Gastrocnemius medialis (tissue), 4 donors: Measurements from ENCODE around the gene KRTAP4-9. TPM values are rescaled to one million over a fixed set of nuclear protein-coding genes. Genes with fewer than 3 reads are reported as not detected.
"Not testable (repeated sequence)": the region's sequence is repeated elsewhere in the genome, so short reads cannot be mapped to it uniquely, and the experiment has no call there.

Experiments
- ATAC-seq, 2 donors: fragments of 150-250 bp; one replicate each; pipeline ENCODE4 v1.9.1; 2016
- DNase-seq, 2 donors: peaks; one replicate each; pipeline ENCODE4 v3.0.0-alpha.2; 2019
- H3K27ac ChIP-seq, 4 donors: fragments of 200-600 bp; sonication (generic); 1 replicate in 1 of 4; 2 replicates in 3 of 4; pipeline ENCODE4 v1.5.1; 2016 to 2018; ENCODE audit warnings: mild to moderate bottlenecking in 2 of 4, moderate library complexity in 1 of 4
- H3K27me3 ChIP-seq, 3 donors: fragments of 200-600 bp; sonication (generic) in 2 of 3; 1 replicate in 1 of 3; 2 replicates in 2 of 3; pipeline versions ENCODE4 v1.5.1 to v1.6.0; 2016 to 2019; ENCODE audit warnings: mild to moderate bottlenecking in 1 of 3, moderate library complexity in 1 of 3
- H3K36me3 ChIP-seq, 2 donors: fragments of 200-600 bp; sonication (generic) in 1 of 2; one replicate each; pipeline ENCODE4 v1.5.1; 2017 to 2018
- H3K4me1 ChIP-seq, 2 donors: fragments of 200-600 bp; sonication (generic) in 1 of 2; one replicate each; pipeline ENCODE4 v1.5.1; 2016 to 2017; ENCODE audit warnings: mild to moderate bottlenecking in 2 of 2
- H3K4me3 ChIP-seq, 4 donors: fragments of 200-600 bp; sonication (generic) in 3 of 4; 1 replicate in 1 of 4; 2 replicates in 3 of 4; pipeline ENCODE4 v1.5.1; 2016 to 2019; ENCODE audit warnings: mild to moderate bottlenecking in 2 of 4
- H3K9me3 ChIP-seq, 3 donors: fragments of 200-600 bp; sonication (generic) in 2 of 3; 1 replicate in 1 of 3; 2 replicates in 2 of 3; pipeline ENCODE4 v1.5.1; 2016 to 2019
- CTCF ChIP-seq, 5 experiments: fragments of 450-650 bp in 3 of 5; fragments of 200-600 bp in 2 of 5; sonication (generic) in 2 of 5; IDR thresholded peaks in 4 of 5; conservative IDR thresholded peaks in 1 of 5; 1 replicate in 4 of 5; 2 replicates in 1 of 5; pipeline ENCODE4 v1.5.1; 2016 to 2019; ENCODE audit warnings: antibody characterized with exemption in 5 of 5, mild to moderate bottlenecking in 3 of 5, moderate library complexity in 3 of 5
- POLR2A ChIP-seq, 2 donors: fragments of 450-650 bp; IDR thresholded peaks; one replicate each; pipeline ENCODE4 v1.6.1; 2017; ENCODE audit warnings: antibody characterized with exemption in 2 of 2, mild to moderate bottlenecking in 2 of 2, moderate library complexity in 2 of 2
- in situ Hi-C, 4 donors: fragments of 200-750 bp; cut with MboI; loops; one replicate each; pipeline versions ENCODE4 v1.15.0 to v1.8.0; 2017; ENCODE audit warnings: low sequenced_read_pairs in 4 of 4
- intact Hi-C: fragments of 100-400 bp; cut with DNase I; formaldehyde crosslinking; loops from one replicate; pipeline ENCODE4 v1.15.1; 2023; ENCODE audit warnings: low total_unique reads
- total RNA-seq, 4 donors: library from RNA; depleted of rRNA; stranded (reverse); fragments of >200 nt; gene quantifications; one replicate each; pipeline versions ENCODE4 v1.1.0 to v1.2.3, GENCODE V29; 2016

Gene KRTAP4-9
- total RNA-seq, 4 donors from 2014 or later = not detected

- ATAC-seq (no peak), DNase-seq (no peak)
- in situ Hi-C loops (no loop called here), intact Hi-C loops (no loop called here)
- TF ChIP-seq CTCF (IDR thresholded peaks at IDR 0.05 in 4 of 5, conservative IDR thresholded peaks at IDR 0.05 in 1 of 5) (no peak), POLR2A (IDR thresholded peaks at IDR 0.05) (no peak)
- no peak overlapping the region for H3K4me3 ChIP-seq
- peaks cover 0 to 3% (median 0%) of the 10 kb centered on the region in 3 donors for H3K27me3 ChIP-seq
- no peaks in the 10 kb centered on the region for H3K36me3 ChIP-seq
- no peaks in the 10 kb centered on the region for H3K4me1 ChIP-seq
- no peaks in the 10 kb centered on the region for H3K9me3 ChIP-seq
- H3K27ac ChIP-seq = no peak overlapping the region
Observed at GRCh38 chr17:41141361-41141760, 36.2 kb downstream of the KRTAP4-9 start.

GRCh38 chr17:41144846-41145245 is 39.7 kb downstream of the KRTAP4-9 start:
- Histone ChIP-seq H3K36me3 (no peaks in the 10 kb centered on the region), H3K27ac (no peak overlapping the region), H3K4me3 (no peak overlapping the region), H3K27me3 (no peaks in the 10 kb centered on the region), H3K4me1 (no peaks in the 10 kb centered on the region), H3K9me3 (no peaks in the 10 kb centered on the region)
- intact Hi-C loops (no loop called here), in situ Hi-C loops (no loop called here)
- ATAC-seq = no peak
- DNase-seq = no peak
- TF ChIP-seq POLR2A (IDR thresholded peaks at IDR 0.05) (no peak), CTCF (IDR thresholded peaks at IDR 0.05 in 4 of 5, conservative IDR thresholded peaks at IDR 0.05 in 1 of 5) (no peak)

- in situ Hi-C loops (no loop called here), intact Hi-C loops (no loop called here)
- Histone ChIP-seq H3K27ac (no peak overlapping the region), H3K4me3 (no peak overlapping the region), H3K4me1 (no peaks in the 10 kb centered on the region), H3K9me3 (no peaks in the 10 kb centered on the region), H3K27me3 (no peaks in the 10 kb centered on the region), H3K36me3 (no peaks in the 10 kb centered on the region)
- no peak for ATAC-seq
- TF ChIP-seq CTCF (IDR thresholded peaks at IDR 0.05 in 4 of 5, conservative IDR thresholded peaks at IDR 0.05 in 1 of 5) = no peak
- no peak for TF ChIP-seq POLR2A (IDR thresholded peaks at IDR 0.05)
- no peak for DNase-seq
Observed at GRCh38 chr17:41145261-41145660, 40.1 kb downstream of the KRTAP4-9 start.

DNA sequence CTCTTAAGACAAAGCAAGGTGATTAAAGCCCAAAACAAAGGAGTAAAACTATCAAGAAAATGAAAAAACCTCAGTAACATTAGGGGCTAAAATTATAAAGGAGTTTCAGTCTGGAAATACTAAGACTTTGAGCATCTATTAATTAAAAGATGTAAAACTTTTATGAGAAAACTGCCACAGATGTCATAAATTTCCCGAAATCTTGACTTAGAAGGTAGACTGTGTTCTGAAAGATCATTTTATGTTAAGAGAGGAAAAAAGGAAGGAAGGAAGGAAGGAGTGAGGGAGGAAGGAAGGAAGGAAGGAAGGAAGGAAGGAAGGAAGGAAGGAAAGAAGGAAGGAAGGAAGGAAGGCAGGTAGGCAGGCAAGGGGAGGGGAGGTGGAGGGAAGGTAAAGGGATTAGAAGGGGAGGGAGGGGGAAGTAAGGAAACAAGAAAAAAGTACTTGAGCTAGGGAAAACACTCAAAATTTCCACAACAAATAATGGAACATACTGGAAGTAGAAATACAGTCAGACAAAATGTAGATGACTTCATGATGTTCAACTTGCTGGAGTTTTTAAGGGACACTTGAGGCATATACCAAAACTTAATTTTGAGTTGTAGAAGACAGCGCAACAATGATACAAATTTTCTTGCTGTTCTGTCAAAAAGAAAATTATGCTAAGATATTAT is 42.5 kb downstream of the KRTAP4-9 start:
- Histone ChIP-seq H3K4me3 (no peak overlapping the region), H3K27ac (no peak overlapping the region), H3K36me3 (no peaks in the 10 kb centered on the region), H3K9me3 (no peaks in the 10 kb centered on the region), H3K4me1 (no peaks in the 10 kb centered on the region), H3K27me3 (no peaks in the 10 kb centered on the region)
- intact Hi-C loops = no loop called here
- in situ Hi-C loops = no loop called here
- ATAC-seq (no peak), DNase-seq (no peak)
- TF ChIP-seq CTCF (IDR thresholded peaks at IDR 0.05 in 4 of 5, conservative IDR thresholded peaks at IDR 0.05 in 1 of 5) = no peak
- no peak for TF ChIP-seq POLR2A (IDR thresholded peaks at IDR 0.05)

DNA sequence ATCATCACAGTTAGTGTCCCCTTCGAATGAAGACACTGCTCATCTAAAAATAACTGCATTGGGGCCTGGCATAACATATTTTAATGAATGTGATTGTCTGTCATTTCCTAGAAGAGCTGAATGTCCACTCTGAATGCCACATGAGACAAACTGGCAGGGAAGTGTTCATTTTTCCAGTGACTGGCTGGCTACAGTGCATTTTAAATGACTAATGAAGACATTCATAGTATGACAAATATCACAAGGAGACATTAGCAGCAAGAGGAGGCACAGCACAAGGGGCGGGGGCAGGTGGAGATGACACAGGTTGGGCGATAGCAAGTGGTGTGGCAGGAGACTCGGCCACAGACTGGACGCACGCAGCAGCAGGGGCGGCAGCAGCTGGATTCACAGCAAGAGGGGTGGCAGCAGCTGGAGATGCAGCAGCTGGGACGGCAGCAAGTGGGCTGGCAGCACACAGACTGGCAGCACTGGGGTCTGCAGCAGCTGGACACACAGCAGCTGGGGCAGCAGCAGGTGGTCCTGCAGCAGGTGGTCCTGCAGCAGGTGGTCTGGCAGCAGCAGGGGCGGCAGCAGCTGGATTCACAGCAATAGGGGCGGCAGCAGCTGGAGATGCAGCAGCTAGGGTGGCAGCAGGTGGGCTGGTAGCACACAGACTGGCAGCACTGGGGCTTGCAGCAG is 43.9 kb downstream of the KRTAP4-9 start:
- H3K27ac ChIP-seq, H3K36me3 ChIP-seq, DNase-seq, intact Hi-C loops, H3K9me3 ChIP-seq, H3K4me1 ChIP-seq, H3K4me3 ChIP-seq, H3K27me3 ChIP-seq, ATAC-seq, in situ Hi-C loops: not testable (repeated sequence)
